Measurements from ENCODE around the gene VPS9D1. TPM values are rescaled to one million over a fixed set of nuclear protein-coding genes. Genes with fewer than 3 reads are reported as not detected.

Gene VPS9D1
- total and polyA plus RNA-seq, 4 donors: 3.6 to 7.2 (median 4.1) TPM

- no peak for DNase-seq (ENCODE audit: low spot score)
- no peak for TF ChIP-seq ZBTB33 (IDR thresholded peaks at IDR 0.05)
- no peak for TF ChIP-seq NR2F2 (IDR thresholded peaks at IDR 0.05)
- no peak for TF ChIP-seq RAD21 (IDR thresholded peaks at IDR 0.05)
- peaks cover 0 to 15% (median 8%) of the 10 kb centered on the region in 4 donors for H3K4me1 ChIP-seq (ENCODE audit: control insufficient read depth in 4 of 4, insufficient read depth in 4 of 4, low read length in 3 of 4)
- H3K27me3 ChIP-seq (ENCODE audit: control insufficient read depth in 4 of 4, insufficient read depth in 4 of 4, low read length in 3 of 4): no peaks in the 10 kb centered on the region
- no peak overlapping the region for H3K27ac ChIP-seq (ENCODE audit: low read depth in 1 of 2, low read length in 2 of 2)
- H3K36me3 ChIP-seq (ENCODE audit: control insufficient read depth in 4 of 4, insufficient read depth in 3 of 4, low read depth in 1 of 4, low read length in 3 of 4): peaks cover 0 to 3% (median 0%) of the 10 kb centered on the region in 4 donors
- WGBS: 90% methylated on average over 10 of the region's 10 CpGs
- H3K9ac ChIP-seq (ENCODE audit: low read depth in 1 of 2, low read length in 2 of 2): no peak overlapping the region
- H3K4me3 ChIP-seq (ENCODE audit: low read depth in 1 of 3, low read length in 3 of 3): no peak overlapping the region
- H3K9me3 ChIP-seq (ENCODE audit: control insufficient read depth in 4 of 4, low read length in 3 of 4): no peaks in the 10 kb centered on the region
Observed at GRCh38 chr16:89670496-89671431, 49.9 kb downstream of the VPS9D1 start.

- no peak for DNase-seq (ENCODE audit: low spot score)
- H3K27me3 ChIP-seq (ENCODE audit: control insufficient read depth in 4 of 4, insufficient read depth in 4 of 4, low read length in 3 of 4): no peaks in the 10 kb centered on the region
- H3K9ac ChIP-seq (ENCODE audit: low read depth in 1 of 2, low read length in 2 of 2): no peak overlapping the region
- peaks cover 0 to 15% (median 8%) of the 10 kb centered on the region in 4 donors for H3K4me1 ChIP-seq (ENCODE audit: control insufficient read depth in 4 of 4, insufficient read depth in 4 of 4, low read length in 3 of 4)
- no peak for TF ChIP-seq ZBTB33 (IDR thresholded peaks at IDR 0.05)
- no peak for TF ChIP-seq FOXA2 (IDR thresholded peaks at IDR 0.05)
- no peak for TF ChIP-seq MAX (IDR thresholded peaks at IDR 0.05)
- TF ChIP-seq FOXA1 (IDR thresholded peaks at IDR 0.05): no peak
- TF ChIP-seq NR2F2 (IDR thresholded peaks at IDR 0.05): no peak
- TF ChIP-seq CTCF (IDR thresholded peaks at IDR 0.05; ENCODE audit: low read depth, low read length, missing input control): no peak
- no peak for TF ChIP-seq YY1 (IDR thresholded peaks at IDR 0.05)
- H3K4me3 ChIP-seq (ENCODE audit: low read depth in 1 of 3, low read length in 3 of 3): no peak overlapping the region
- WGBS: 95% methylated on average over 13 of the region's 13 CpGs
- H3K27ac ChIP-seq (ENCODE audit: low read depth in 1 of 2, low read length in 2 of 2): no peak overlapping the region
- H3K36me3 ChIP-seq (ENCODE audit: control insufficient read depth in 4 of 4, insufficient read depth in 3 of 4, low read depth in 1 of 4, low read length in 3 of 4): peaks cover 0 to 3% (median 0%) of the 10 kb centered on the region in 4 donors
- no peaks in the 10 kb centered on the region for H3K9me3 ChIP-seq (ENCODE audit: control insufficient read depth in 4 of 4, low read length in 3 of 4)
Observed at GRCh38 chr16:89669755-89670154, 50.9 kb downstream of the VPS9D1 start.

GRCh38 chr16:89668790-89669158, 51.9 kb downstream of the VPS9D1 start:
- 32% methylated on average over 5 of the region's 5 CpGs for whole genome bisulfite sequencing
- H3K4me3 ChIP-seq (ENCODE audit: low read depth in 1 of 3, low read length in 3 of 3): peak overlapping the region in 2 of 3 donors; percentile 30 to 42
- peak overlapping the region; percentile 23 to 56 for H3K27ac ChIP-seq (ENCODE audit: low read depth in 1 of 2, low read length in 2 of 2)
- DNase-seq (ENCODE audit: low spot score): no peak
- H3K9ac ChIP-seq (ENCODE audit: low read depth in 1 of 2, low read length in 2 of 2): no peak overlapping the region
- H3K9me3 ChIP-seq (ENCODE audit: control insufficient read depth in 4 of 4, low read length in 3 of 4): no peaks in the 10 kb centered on the region
- H3K4me1 ChIP-seq (ENCODE audit: control insufficient read depth in 4 of 4, insufficient read depth in 4 of 4, low read length in 3 of 4): peaks cover 0 to 15% (median 8%) of the 10 kb centered on the region in 4 donors
- no peaks in the 10 kb centered on the region for H3K27me3 ChIP-seq (ENCODE audit: control insufficient read depth in 4 of 4, insufficient read depth in 4 of 4, low read length in 3 of 4)
- peaks cover 0 to 3% (median 2%) of the 10 kb centered on the region in 4 donors for H3K36me3 ChIP-seq (ENCODE audit: control insufficient read depth in 4 of 4, insufficient read depth in 3 of 4, low read depth in 1 of 4, low read length in 3 of 4)
- TF ChIP-seq ATF3 (IDR thresholded peaks at IDR 0.05): no peak
- peak; percentile 22 to 75 for TF ChIP-seq HNF4A (conservative IDR thresholded peaks at IDR 0.05)
- no peak for TF ChIP-seq EGR1 (IDR thresholded peaks at IDR 0.05; ENCODE audit: low read depth in 2 of 2)
- TF ChIP-seq RAD21 (IDR thresholded peaks at IDR 0.05): no peak
- no peak for TF ChIP-seq ZBTB33 (IDR thresholded peaks at IDR 0.05)
- no peak for TF ChIP-seq RXRA (IDR thresholded peaks at IDR 0.05)

All from liver (tissue), 9 donors.